Cortex of kidney (tissue), 1 donor: ENCODE measurements around the gene TRAPPC6A.

Experiments used
- DNase-seq: peaks from one replicate; lab custom pipeline; 2025; lab: John Stamatoyannopoulos, UW

Gene TRAPPC6A

GRCh38 chr19:45163156-45163555 is 14.9 kb downstream of the TRAPPC6A start:
- DNase-seq = no peak

GRCh38 chr19:45162608-45163143 is 15.4 kb downstream of the TRAPPC6A start:
- DNase-seq = no peak

- DNase-seq = no peak
Observed at GRCh38 chr19:45161738-45162607, 16.1 kb downstream of the TRAPPC6A start.

GRCh38 chr19:45160870-45161737 is 16.9 kb downstream of the TRAPPC6A start, which contains the start of gene NKPD1:
Gene NKPD1 (minus strand): TSS chr19:45160982. CDS start chr19:45160150, 832 bp downstream.
- DNase-seq = no peak

- no peak for DNase-seq
Observed at GRCh38 chr19:45159971-45160324, 18.1 kb downstream of the TRAPPC6A start.

- DNase-seq = no peak
Observed at GRCh38 chr19:45159210-45159970, 18.6 kb downstream of the TRAPPC6A start.

- no peak for DNase-seq
Observed at GRCh38 chr19:45158503-45159209, 19.4 kb downstream of the TRAPPC6A start.

- no peak for DNase-seq
Observed at GRCh38 chr19:45156751-45157150, 21.3 kb downstream of the TRAPPC6A start.

- DNase-seq = no peak
Observed at GRCh38 chr19:45156011-45156630, 21.9 kb downstream of the TRAPPC6A start.

GRCh38 chr19:45154064-45154827 is 23.8 kb downstream of the TRAPPC6A start:
- DNase-seq = no peak

GRCh38 chr19:45153339-45154063 is 24.5 kb downstream of the TRAPPC6A start:
- no peak for DNase-seq

- DNase-seq = no peak
Observed at GRCh38 chr19:45152504-45153338, 25.3 kb downstream of the TRAPPC6A start.

- DNase-seq = no peak
Observed at GRCh38 chr19:45151821-45152503, 26.1 kb downstream of the TRAPPC6A start.

- DNase-seq = no peak
Observed at GRCh38 chr19:45151320-45151719, 26.7 kb downstream of the TRAPPC6A start.

- no peak for DNase-seq
Observed at GRCh38 chr19:45150751-45151281, 27.2 kb downstream of the TRAPPC6A start.

GRCh38 chr19:45150180-45150579 is 27.9 kb downstream of the TRAPPC6A start:
- no peak for DNase-seq

GRCh38 chr19:45149129-45149528 is 28.9 kb downstream of the TRAPPC6A start:
- DNase-seq = no peak
